ENCODE results near the gene IGF2BP2.

DNA sequence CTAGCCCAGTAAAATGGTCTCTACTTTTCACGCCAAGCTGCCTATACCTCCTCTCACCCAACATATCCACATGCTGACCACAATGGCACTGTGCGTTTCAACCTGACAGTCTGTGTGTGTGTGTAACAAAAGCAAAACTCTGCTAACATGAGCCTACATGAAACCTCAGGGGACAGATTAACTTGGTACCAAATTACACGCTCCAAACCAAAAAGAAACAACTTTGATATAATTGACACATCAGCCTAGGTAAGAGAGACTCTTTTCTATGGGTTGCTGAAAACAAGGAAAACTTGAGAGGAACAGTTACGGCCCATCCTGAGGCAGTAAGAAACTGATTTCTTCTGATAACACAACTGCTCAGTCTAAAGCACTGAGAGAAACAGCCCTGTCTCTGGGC, 31.5 kb downstream of the IGF2BP2 start:
- TF ChIP-seq, protein P1, sequence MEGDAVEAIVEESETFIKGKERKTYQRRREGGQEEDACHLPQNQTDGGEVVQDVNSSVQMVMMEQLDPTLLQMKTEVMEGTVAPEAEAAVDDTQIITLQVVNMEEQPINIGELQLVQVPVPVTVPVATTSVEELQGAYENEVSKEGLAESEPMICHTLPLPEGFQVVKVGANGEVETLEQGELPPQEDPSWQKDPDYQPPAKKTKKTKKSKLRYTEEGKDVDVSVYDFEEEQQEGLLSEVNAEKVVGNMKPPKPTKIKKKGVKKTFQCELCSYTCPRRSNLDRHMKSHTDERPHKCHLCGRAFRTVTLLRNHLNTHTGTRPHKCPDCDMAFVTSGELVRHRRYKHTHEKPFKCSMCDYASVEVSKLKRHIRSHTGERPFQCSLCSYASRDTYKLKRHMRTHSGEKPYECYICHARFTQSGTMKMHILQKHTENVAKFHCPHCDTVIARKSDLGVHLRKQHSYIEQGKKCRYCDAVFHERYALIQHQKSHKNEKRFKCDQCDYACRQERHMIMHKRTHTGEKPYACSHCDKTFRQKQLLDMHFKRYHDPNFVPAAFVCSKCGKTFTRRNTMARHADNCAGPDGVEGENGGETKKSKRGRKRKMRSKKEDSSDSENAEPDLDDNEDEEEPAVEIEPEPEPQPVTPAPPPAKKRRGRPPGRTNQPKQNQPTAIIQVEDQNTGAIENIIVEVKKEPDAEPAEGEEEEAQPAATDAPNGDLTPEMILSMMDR (IDR thresholded peaks at IDR 0.05): no peak
- TF ChIP-seq POLR2A (IDR thresholded peaks at IDR 0.05): no peak
